HG02885 (cell line): ENCODE measurements around the gene DMGDH.

Experiments
- ATAC-seq: cut with Tn5 transposase; IDR thresholded peaks from one replicate; pipeline ENCODE4 v1.9.1; 2021; ENCODE audit warnings: mild to moderate bottlenecking; ENCODE audit not compliant: unreplicated experiment, poor library complexity

The DMGDH gene

DNA sequence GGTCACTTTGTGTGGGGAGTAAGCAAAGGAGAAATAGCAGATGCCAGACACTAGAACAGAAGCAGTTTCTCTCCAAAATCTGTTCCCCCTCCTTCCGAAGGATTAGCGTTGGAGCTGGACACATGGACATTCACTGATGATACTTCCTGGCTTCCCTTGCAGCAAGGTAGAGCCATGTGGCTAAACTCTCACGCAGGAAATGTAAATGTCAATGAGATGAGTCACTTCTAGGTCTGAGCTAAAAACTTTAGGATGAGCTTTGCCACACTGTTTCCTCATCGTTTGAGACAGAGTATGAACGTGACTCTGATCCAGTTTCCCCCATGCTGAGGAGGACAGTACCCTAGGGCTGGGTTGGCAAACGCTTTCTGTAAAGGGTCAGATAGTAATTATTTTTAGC lies 5.2 kb upstream of the DMGDH start:
- no peak for ATAC-seq

GRCh38 chr5:79070350-79070667 lies 835 bp upstream of the DMGDH start:
- ATAC-seq = no peak

- ATAC-seq = no peak
These were observed 7.0 kb downstream of the DMGDH start for GRCh38 chr5:79062436-79062835.

- ATAC-seq = no peak
These were observed 9.8 kb downstream of the DMGDH start for GRCh38 chr5:79059674-79060073.

DNA sequence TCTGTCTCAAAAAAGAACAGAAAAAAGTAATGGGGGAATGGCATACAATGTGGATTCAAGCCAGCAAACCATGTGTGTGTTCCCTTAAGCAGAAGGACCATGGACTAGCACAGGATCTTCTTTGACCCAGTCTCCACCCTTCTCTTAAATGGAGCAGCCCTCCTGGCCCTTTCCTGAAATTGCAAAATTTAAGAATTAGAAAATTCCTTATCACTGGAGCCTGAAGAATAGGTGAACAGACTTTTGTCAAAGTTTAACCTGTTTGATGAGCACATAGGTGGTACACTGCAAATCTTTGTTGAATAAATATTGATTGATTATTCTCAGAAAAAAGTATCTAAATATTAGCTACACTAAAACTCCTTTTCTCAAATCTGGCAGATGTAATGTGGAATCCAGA lies 12.6 kb downstream of the DMGDH start:
- ATAC-seq = no peak

DNA sequence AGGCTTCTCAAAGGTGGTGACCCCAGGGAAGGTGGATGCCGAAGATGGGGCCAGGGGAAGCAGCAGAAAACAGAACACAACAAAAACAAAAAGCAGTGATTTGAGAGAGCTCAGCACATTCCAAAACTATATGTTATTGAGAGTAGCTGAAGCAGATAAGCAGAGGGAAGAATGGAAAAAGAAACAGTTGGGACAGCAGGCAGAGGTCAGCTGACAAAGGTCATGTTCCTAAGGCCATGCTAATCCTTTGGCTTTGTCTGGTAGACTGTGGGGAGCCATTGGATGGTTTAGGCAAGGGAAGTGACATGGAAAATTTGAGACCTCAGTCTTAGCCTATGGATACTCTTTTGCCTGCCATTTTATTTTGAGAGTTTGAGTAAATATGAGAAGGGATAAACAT lies 14.5 kb downstream of the DMGDH start:
- no peak for ATAC-seq

- ATAC-seq = no peak
These were observed 16.2 kb downstream of the DMGDH start for GRCh38 chr5:79053321-79053720.

GRCh38 chr5:79050498-79050897 lies 19.0 kb downstream of the DMGDH start:
- no peak for ATAC-seq

- ATAC-seq = no peak
These were observed 21.0 kb downstream of the DMGDH start for GRCh38 chr5:79048437-79048836.

DNA sequence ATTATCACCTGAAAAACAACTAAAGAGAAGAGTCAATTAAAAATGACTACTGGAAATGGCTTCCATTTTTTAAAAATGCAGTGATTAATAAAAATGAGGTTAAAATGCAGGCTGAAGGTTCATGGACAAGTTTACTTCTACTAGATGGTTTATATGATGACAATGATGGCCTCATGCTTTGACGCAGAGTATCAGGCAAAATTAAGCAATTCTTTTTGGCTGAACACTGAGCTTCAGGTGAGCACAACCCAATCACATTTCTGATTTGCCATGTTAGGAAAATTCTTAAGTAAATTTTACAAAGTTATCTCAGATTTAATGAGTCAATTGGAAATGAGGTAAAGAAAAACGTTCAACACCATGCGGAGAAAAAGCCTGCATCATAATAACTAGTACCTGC lies 22.3 kb downstream of the DMGDH start:
- ATAC-seq = no peak

DNA sequence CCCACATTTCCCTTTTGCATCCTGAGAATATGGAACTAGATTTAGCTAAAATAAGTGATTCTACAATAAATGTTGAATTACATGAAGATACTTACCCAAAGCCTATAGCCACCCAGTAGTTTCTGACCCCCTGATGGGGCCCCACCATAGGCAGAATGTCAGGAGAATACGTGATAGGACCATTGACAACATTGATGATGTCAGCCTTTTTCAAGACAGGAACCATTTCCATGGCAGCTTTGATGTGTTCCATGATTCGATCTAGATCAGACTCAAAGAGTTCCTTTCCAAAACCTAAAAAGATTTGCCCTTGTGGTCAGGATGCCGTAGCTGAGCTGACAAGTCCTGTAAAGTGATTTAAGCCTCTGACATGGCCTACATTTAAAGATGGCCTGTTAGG lies 27.3 kb downstream of the DMGDH start:
- no peak for ATAC-seq

DNA sequence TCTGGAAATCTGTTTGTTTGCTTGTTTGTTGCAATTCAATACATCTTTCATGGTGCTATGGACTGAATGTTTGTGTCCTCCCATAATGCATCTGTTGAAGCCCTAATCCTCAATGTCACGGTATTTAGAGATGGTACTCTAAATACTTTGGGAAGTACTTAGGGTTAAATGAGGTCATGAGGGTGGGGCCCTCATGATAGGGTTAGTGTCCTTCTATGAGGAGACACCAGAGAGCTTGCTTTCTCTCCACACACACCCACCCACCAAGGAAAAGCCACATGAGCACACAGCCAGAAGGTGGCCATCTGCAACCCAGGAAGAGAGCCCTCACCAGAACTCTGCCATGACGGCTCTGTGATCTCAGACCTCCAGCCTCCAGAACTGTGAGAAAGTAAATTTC lies 32.7 kb downstream of the DMGDH start:
- ATAC-seq = no peak

DNA sequence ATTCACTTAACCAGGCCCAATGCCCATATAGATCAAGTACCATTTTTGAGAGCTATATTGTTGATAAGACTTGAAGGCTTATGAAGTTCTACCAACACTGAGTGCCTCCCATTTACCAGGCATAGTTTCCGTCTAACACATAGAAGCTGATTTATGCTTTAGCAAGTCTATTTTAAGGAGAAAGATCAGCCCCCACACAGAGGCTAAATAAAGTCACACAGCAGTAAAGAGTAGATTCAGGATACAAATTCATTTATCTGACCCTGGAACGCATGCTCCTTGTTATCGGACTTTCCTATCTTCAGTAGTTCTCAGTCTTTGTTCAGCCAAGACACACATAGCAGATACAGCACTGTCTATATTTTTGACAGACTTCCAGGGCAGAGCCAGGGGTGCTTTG lies 34.2 kb downstream of the DMGDH start:
- no peak for ATAC-seq

DNA sequence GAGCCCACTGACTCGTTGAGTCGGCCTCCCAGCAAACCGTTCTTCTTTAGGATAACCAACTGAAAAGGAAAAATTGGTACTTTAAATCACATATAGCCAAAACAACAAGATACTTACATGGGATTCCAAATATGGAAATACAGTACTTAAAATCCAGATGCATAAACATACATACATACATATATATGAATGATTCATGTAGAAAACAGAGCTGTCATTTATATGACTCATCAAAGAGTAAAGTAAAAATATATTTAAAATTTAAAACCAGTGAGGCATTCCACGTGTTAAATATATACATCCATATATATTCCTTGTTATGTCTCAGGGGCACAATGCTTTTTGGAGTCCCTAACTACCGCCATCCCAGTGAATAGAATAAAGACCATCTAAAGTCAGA lies 36.7 kb downstream of the DMGDH start:
- ATAC-seq = no peak

- no peak for ATAC-seq
These were observed 37.3 kb downstream of the DMGDH start for GRCh38 chr5:79032031-79032695.

- ATAC-seq = no peak
These were observed 38.0 kb downstream of the DMGDH start for GRCh38 chr5:79031485-79031867.

- no peak for ATAC-seq
These were observed 38.6 kb downstream of the DMGDH start for GRCh38 chr5:79030663-79031484.

DNA sequence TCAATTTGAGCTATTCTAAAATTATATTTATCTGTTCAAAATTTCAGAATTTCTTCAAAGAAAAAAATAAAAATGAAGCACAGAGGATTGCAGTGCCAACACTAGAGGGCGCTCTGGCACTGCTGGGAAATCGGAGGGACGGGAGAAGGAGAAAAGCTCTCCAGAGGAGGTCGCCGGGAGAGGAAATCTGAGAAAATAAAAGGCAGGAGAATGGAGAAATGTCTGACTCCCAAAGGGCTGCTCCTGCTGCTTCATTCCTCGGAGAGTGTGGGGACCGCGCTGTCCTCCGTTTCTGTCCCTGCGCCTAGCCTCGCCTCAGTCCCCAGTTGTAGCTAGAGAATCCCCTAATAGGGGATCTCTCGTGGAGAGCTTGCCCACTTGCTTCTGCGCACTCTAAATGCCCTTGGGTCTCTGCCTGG lies 44.4 kb downstream of the DMGDH start:
- ATAC-seq = no peak

DNA sequence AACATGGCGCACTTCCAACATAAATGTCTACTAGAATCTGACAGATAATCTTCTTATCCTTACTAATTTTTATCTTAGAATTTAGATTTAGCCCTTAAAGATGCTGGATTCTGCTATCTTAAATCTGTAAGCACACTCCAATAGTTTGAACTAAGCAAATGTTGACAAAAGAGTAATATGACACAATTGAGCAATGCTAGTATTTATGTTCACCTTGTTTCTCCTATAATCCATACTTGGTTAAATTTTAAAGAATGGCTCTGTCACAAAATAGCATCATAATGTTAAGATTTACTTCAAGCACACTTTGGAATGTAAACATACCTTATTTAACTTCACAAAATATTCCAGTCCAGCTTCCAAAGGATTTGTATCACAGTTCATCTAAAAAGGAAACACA lies 45.5 kb downstream of the DMGDH start:
- no peak for ATAC-seq

GRCh38 chr5:79023348-79023747 lies 46.1 kb downstream of the DMGDH start:
- no peak for ATAC-seq

DNA sequence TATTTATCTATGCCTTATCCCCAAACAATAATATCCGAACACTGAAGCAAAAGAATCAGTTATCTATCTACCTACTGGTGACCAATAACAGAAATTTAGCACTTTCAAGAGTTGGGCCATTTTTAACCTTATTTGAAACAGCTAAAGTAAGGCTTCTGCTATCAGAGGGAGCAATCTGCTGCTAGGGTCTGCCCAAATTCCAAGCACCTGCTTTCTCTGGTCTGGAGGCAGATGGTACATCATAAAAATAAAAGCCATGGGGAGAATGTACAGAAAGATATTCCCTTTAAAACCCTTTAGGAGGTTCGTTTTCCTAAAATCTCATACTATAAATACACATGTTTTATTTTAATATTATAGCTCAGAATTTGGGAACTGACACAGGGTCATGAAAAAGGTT lies 46.7 kb downstream of the DMGDH start:
- no peak for ATAC-seq

DNA sequence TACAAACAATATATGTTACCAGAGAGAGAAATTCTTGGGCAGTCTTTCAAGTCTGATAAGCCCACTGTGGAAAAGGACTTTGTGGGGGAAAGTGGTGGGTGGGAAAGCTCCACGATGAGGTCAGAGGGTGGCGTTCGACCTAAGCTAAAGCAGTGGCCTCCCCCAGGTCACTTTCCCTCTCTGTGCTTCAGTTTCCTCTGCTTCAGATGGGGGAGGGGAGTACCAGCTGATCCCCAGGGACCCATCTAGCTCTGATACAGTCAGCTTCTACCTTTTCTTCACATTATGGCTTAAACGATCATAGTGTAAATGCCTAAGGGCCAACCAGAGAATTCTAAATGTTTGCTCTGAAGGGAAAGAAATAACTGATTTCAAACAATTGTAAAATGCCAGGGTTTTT lies 47.7 kb downstream of the DMGDH start:
- no peak for ATAC-seq
